Measurements from ENCODE around the gene KIF13A.

GRCh38 chr6:17856306-17856705 lies 131.1 kb downstream of the KIF13A start:
- TF ChIP-seq EZH2 (IDR thresholded peaks at IDR 0.05), result no peak
- TF ChIP-seq POLR2AphosphoS5 (IDR thresholded peaks at IDR 0.05; ENCODE audit: borderline replicate concordance, low read depth, low read length), result no peak
- no peak for TF ChIP-seq FOXP2 (optimal IDR thresholded peaks at IDR 0.05; ENCODE audit: control extremely low read depth, extremely low read length, insufficient read depth)

Measured in SK-N-MC (cell line).